SU-DHL-6 (cell line): ENCODE measurements around the gene SMARCAD1.

Source experiments
- H2AFZ ChIP-seq: fragments of 200-600 bp; sonication (generic); 2 replicates; pipeline ENCODE4 v1.6.1; 2014; ENCODE audit warnings: low read depth, mild to moderate bottlenecking, moderate library complexity, mixed read lengths, antibody characterized with exemption, low read length; ENCODE audit not compliant: severe bottlenecking
- H3F3A ChIP-seq: fragments of 200-600 bp; shearing (Covaris generic); 2 replicates; pipeline ENCODE4 v1.6.0; 2016; ENCODE audit warnings: antibody characterized with exemption, mild to moderate bottlenecking; ENCODE audit not compliant: insufficient read depth
- H3K27ac ChIP-seq: fragments of 200-600 bp; sonication (generic); 2 replicates; pipeline ENCODE4 v1.5.1; 2016; ENCODE audit warnings: low read depth, mild to moderate bottlenecking, low read length, moderate library complexity, mixed read lengths
- H3K27me3 ChIP-seq: fragments of 200-600 bp; sonication (generic), shearing (Covaris generic); 2 replicates; pipeline ENCODE4 v1.6.0; 2014; ENCODE audit warnings: mild to moderate bottlenecking, low read length
- H3K36me3 ChIP-seq: fragments of 200-600 bp; sonication (generic); 2 replicates; pipeline ENCODE4 v1.6.1; 2014; ENCODE audit warnings: mild to moderate bottlenecking, low read length, mixed read lengths
- H3K4me2 ChIP-seq: fragments of 300-600, 200-600 bp; shearing (Covaris generic), sonication (generic); 2 replicates; pipeline ENCODE4 v1.6.0; 2014; ENCODE audit warnings: low read length, low read depth, mild to moderate bottlenecking; ENCODE audit not compliant: poor library complexity, severe bottlenecking
- H3K4me3 ChIP-seq: fragments of 200-600 bp; sonication (generic); 2 replicates; pipeline ENCODE4 v1.5.1; 2014; ENCODE audit warnings: antibody characterized with exemption, low read length, mild to moderate bottlenecking, mixed read lengths; ENCODE audit not compliant: insufficient read depth, poor library complexity, severe bottlenecking
- H3K79me2 ChIP-seq: fragments of 200-600 bp; sonication (generic); 2 replicates; pipeline ENCODE4 v1.6.1; 2014; ENCODE audit warnings: mild to moderate bottlenecking, low read length, moderate library complexity; ENCODE audit not compliant: insufficient read depth
- H3K9ac ChIP-seq: fragments of 200-600 bp; sonication (generic); 2 replicates; pipeline ENCODE4 v1.7.0; 2014; ENCODE audit warnings: mild to moderate bottlenecking, low read length
- H3K9me2 ChIP-seq: fragments of 200-600 bp; sonication (generic); replicated peaks from 2 replicates; pipeline ENCODE4 v1.6.1; 2014; ENCODE audit warnings: low read length; ENCODE audit not compliant: insufficient read depth
- H3K9me3 ChIP-seq: fragments of 200-600 bp; sonication (generic); 2 replicates; pipeline ENCODE4 v1.6.1; 2014; ENCODE audit warnings: low read length, mixed read lengths; ENCODE audit not compliant: insufficient read depth
- H4K20me1 ChIP-seq: fragments of 200-600 bp; sonication (generic); 2 replicates; pipeline ENCODE4 v1.6.1; 2014; ENCODE audit warnings: low read depth, mild to moderate bottlenecking, antibody characterized with exemption, low read length, moderate library complexity, mixed read lengths
- EZH2phosphoT487 ChIP-seq: fragments of 200-600 bp; sonication (generic), shearing (Covaris generic); conservative IDR thresholded peaks from 2 replicates; pipeline ENCODE4 v1.6.1; 2018; ENCODE audit warnings: mild to moderate bottlenecking, antibody characterized with exemption, low read length, moderate library complexity, mixed read lengths
- TF ChIP-seq, protein P1 (sequence below): fragments of 200-600 bp; sonication (generic); IDR thresholded peaks from one replicate; pipeline ENCODE4 v1.5.1; 2017; ENCODE audit warnings: antibody characterized with exemption, mild to moderate bottlenecking, low read length, moderate library complexity; ENCODE audit not compliant: insufficient read depth, poor library complexity, severe bottlenecking

The SMARCAD1 gene

DNA sequence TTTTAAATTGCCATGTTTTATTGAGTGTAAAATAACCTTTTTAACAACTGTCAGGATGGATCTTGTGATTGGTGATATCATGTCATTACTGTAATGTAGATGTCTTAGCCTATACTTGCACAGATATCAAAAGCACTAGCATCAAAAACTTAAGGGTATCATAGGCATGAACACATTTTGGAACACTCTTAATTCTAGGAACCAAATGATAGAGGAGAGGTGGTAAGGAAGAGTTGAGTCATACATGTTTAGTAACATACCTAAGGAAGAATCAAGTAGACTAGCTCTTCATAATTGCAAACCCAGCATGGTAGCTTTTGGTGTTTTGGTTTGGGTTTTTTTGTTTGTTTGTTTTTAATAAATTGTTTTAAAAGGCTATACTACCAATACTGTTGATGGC, 43.4 kb downstream of the SMARCAD1 start:
- Histone ChIP-seq H3K9ac (no peak overlapping the region), H3K79me2 (no peaks in the 10 kb centered on the region), H2AFZ (no peak overlapping the region), H3K4me2 (no peak overlapping the region), H3K36me3 (0 out of 2 replicates have a peak, but pooled peaks cover 3% of the 10 kb centered on the region), H3K4me3 (no peak overlapping the region), H3K9me2 (no peaks in the 10 kb centered on the region), H3K9me3 (no peaks in the 10 kb centered on the region), H4K20me1 (no peaks in the 10 kb centered on the region), H3K27ac (no peak overlapping the region), H3K27me3 (no peaks in the 10 kb centered on the region), H3F3A (no peaks in the 10 kb centered on the region)
- TF ChIP-seq, protein P1, sequence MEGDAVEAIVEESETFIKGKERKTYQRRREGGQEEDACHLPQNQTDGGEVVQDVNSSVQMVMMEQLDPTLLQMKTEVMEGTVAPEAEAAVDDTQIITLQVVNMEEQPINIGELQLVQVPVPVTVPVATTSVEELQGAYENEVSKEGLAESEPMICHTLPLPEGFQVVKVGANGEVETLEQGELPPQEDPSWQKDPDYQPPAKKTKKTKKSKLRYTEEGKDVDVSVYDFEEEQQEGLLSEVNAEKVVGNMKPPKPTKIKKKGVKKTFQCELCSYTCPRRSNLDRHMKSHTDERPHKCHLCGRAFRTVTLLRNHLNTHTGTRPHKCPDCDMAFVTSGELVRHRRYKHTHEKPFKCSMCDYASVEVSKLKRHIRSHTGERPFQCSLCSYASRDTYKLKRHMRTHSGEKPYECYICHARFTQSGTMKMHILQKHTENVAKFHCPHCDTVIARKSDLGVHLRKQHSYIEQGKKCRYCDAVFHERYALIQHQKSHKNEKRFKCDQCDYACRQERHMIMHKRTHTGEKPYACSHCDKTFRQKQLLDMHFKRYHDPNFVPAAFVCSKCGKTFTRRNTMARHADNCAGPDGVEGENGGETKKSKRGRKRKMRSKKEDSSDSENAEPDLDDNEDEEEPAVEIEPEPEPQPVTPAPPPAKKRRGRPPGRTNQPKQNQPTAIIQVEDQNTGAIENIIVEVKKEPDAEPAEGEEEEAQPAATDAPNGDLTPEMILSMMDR = no peak
- TF ChIP-seq EZH2phosphoT487 = no peak

DNA sequence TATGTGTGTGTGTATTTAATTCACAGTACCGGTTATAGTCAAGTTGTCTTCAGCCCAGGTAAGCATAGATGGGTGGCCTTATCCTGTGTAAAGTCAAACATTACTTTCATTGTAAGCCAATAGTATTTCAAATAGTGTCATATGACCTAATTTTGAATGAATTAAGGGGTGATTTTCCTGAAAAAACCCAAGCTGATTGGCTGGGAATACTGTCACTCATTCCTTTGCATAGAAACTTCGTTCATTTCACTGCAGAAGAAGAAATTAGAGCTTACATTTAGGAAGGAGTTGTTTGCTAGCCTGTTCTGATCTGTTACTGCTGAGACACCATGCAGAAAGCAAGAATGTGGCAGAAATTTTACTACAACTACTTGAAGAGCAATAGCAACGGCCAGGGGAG, 45.4 kb downstream of the SMARCAD1 start:
- Histone ChIP-seq H3K36me3 (0 out of 2 replicates have a peak, but pooled peaks cover 3% of the 10 kb centered on the region), H3K9me2 (no peaks in the 10 kb centered on the region), H3F3A (no peaks in the 10 kb centered on the region), H3K27ac (no peak overlapping the region), H3K9ac (no peak overlapping the region), H3K79me2 (no peaks in the 10 kb centered on the region), H3K9me3 (no peaks in the 10 kb centered on the region), H3K4me3 (no peak overlapping the region), H3K4me2 (no peak overlapping the region), H3K27me3 (no peaks in the 10 kb centered on the region), H2AFZ (no peak overlapping the region), H4K20me1 (no peaks in the 10 kb centered on the region)
- no peak for TF ChIP-seq EZH2phosphoT487
- TF ChIP-seq, protein P1 = no peak

DNA sequence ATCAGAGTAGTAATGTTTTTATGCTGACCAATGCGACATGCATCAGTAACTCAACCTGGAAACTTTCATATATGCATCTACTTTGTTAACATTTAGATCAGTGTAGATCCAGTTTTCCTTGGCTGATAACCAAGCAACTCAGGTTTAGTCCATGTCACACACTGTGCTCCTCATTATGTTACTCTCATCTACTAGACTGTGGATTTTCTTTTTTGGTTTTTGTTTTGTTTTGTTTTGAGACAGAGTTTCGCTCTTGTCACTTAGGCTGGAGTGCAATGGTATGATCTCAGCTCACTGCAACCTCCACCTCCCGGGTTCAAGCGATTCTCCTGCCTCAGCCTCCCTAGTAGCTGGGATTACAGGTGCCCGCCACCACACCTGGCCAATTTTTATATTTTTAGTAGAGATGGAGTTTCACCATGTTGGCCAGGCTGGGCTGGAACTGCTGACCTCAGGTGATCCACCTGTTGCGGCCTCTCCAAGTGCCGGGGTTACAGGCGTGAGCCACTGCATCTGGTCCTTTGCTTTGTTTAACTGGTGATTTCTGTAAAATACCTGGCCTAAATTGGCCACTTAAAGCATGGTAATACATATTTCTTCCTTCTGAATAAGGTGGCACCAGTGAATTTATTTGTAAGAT, 48.6 kb downstream of the SMARCAD1 start:
- Histone ChIP-seq H4K20me1 (no peaks in the 10 kb centered on the region), H3K4me3 (no peak overlapping the region), H3K9me2 (no peaks in the 10 kb centered on the region), H2AFZ (no peak overlapping the region), H3K27me3 (no peaks in the 10 kb centered on the region), H3K9ac (no peak overlapping the region), H3K4me2 (no peak overlapping the region), H3K9me3 (no peaks in the 10 kb centered on the region), H3K79me2 (no peaks in the 10 kb centered on the region), H3K27ac (no peak overlapping the region), H3F3A (no peaks in the 10 kb centered on the region), H3K36me3 (no peaks in the 10 kb centered on the region)
- no peak for TF ChIP-seq EZH2phosphoT487
- TF ChIP-seq, protein P1 = no peak
